AG09309 (cell line): ENCODE data around the gene EHBP1.

Experiments
- DNase-seq: peaks from one replicate; pipeline ENCODE4 v3.0.0-alpha.2; 2010; ENCODE audit warnings: low read depth
- H3K4me3 ChIP-seq: 2 replicates; pipeline ENCODE4 v1.5.1; 2011; ENCODE audit warnings: mild to moderate bottlenecking, low read depth, low read length, moderate library complexity; ENCODE audit not compliant: control insufficient read depth
- CTCF ChIP-seq: IDR thresholded peaks from 2 replicates; pipeline ENCODE4 v1.5.1; 2011; ENCODE audit warnings: mild to moderate bottlenecking, low read depth, low read length, inconsistent platforms; ENCODE audit not compliant: insufficient read depth, control insufficient read depth; ENCODE audit errors: missing control alignments

The EHBP1 gene

GRCh38 chr2:62857139-62857931 lies 151.8 kb downstream of the EHBP1 start:
- no peak for DNase-seq
- H3K4me3 ChIP-seq, result no peak overlapping the region
- no peak for TF ChIP-seq CTCF

- no peak overlapping the region for H3K4me3 ChIP-seq
- no peak for DNase-seq
- no peak for TF ChIP-seq CTCF
These were observed 152.8 kb downstream of the EHBP1 start for GRCh38 chr2:62858231-62858832.

- no peak for DNase-seq
- TF ChIP-seq CTCF, result no peak
- H3K4me3 ChIP-seq, result no peak overlapping the region
These were observed 163.4 kb downstream of the EHBP1 start for GRCh38 chr2:62868947-62869346.

GRCh38 chr2:62870966-62871365 lies 165.5 kb downstream of the EHBP1 start:
- DNase-seq, result no peak
- no peak for TF ChIP-seq CTCF
- H3K4me3 ChIP-seq, result no peak overlapping the region

- no peak for TF ChIP-seq CTCF
- no peak overlapping the region for H3K4me3 ChIP-seq
- DNase-seq, result no peak
These were observed 166.0 kb downstream of the EHBP1 start for GRCh38 chr2:62871506-62871905.

GRCh38 chr2:62873603-62874002 lies 168.1 kb downstream of the EHBP1 start:
- DNase-seq, result no peak
- no peak for TF ChIP-seq CTCF
- no peak overlapping the region for H3K4me3 ChIP-seq
